NCI-H226 (cell line): Measurements from ENCODE around the gene C1QTNF6.

Source experiments
- DNase-seq: peaks from one replicate; pipeline ENCODE4 v3.0.0-alpha.2; 2015

Gene C1QTNF6

GRCh38 chr22:37188901-37189466 lies 937 bp upstream of the C1QTNF6 start:
- no peak for DNase-seq

GRCh38 chr22:37187552-37187890 lies 526 bp downstream of the C1QTNF6 start:
- peak; percentile 7 for DNase-seq

- no peak for DNase-seq
These were observed 987 bp downstream of the C1QTNF6 start for GRCh38 chr22:37186997-37187522.

- DNase-seq, result peak; percentile 35
These were observed 1.6 kb downstream of the C1QTNF6 start for GRCh38 chr22:37186228-37186996.

- DNase-seq, result no peak
These were observed 2.3 kb downstream of the C1QTNF6 start for GRCh38 chr22:37185646-37186227.

GRCh38 chr22:37184816-37185541 lies 3.1 kb downstream of the C1QTNF6 start:
- no peak for DNase-seq

- no peak for DNase-seq
These were observed 3.7 kb downstream of the C1QTNF6 start for GRCh38 chr22:37184380-37184755.

- no peak for DNase-seq
These were observed 4.3 kb downstream of the C1QTNF6 start for GRCh38 chr22:37183432-37184379.

- DNase-seq, result no peak
These were observed 5.2 kb downstream of the C1QTNF6 start for GRCh38 chr22:37182949-37183245.

GRCh38 chr22:37182101-37182948 lies 5.7 kb downstream of the C1QTNF6 start:
- no peak for DNase-seq

- DNase-seq, result no peak
These were observed 6.4 kb downstream of the C1QTNF6 start for GRCh38 chr22:37181681-37182080.

- no peak for DNase-seq
These were observed 7.4 kb downstream of the C1QTNF6 start for GRCh38 chr22:37180531-37181231.

GRCh38 chr22:37179622-37180420 lies 8.2 kb downstream of the C1QTNF6 start:
- DNase-seq, result no peak

- DNase-seq, result no peak
These were observed 8.9 kb downstream of the C1QTNF6 start for GRCh38 chr22:37179126-37179470.

- DNase-seq, result no peak
These were observed 9.5 kb downstream of the C1QTNF6 start for GRCh38 chr22:37178350-37179125.

GRCh38 chr22:37177755-37178154 lies 10.3 kb downstream of the C1QTNF6 start:
- DNase-seq, result no peak

GRCh38 chr22:37177221-37177620 lies 10.8 kb downstream of the C1QTNF6 start:
- DNase-seq, result no peak

GRCh38 chr22:37176464-37177061 lies 11.5 kb downstream of the C1QTNF6 start:
- DNase-seq, result no peak
